ENCODE results near the gene CPN2. TPM values are rescaled to one million over a fixed set of nuclear protein-coding genes. Genes with fewer than 3 reads are reported as not detected.
A peak's percentile ranks its signal among the peaks of the same experiment; 100 is the strongest.

Gene CPN2
- total and polyA plus RNA-seq, 2 of the 13 experiments (the other 11 are each of a cell fraction or from before 2014, with no cell fraction given) = 26.7 to 27.7 TPM

DNA sequence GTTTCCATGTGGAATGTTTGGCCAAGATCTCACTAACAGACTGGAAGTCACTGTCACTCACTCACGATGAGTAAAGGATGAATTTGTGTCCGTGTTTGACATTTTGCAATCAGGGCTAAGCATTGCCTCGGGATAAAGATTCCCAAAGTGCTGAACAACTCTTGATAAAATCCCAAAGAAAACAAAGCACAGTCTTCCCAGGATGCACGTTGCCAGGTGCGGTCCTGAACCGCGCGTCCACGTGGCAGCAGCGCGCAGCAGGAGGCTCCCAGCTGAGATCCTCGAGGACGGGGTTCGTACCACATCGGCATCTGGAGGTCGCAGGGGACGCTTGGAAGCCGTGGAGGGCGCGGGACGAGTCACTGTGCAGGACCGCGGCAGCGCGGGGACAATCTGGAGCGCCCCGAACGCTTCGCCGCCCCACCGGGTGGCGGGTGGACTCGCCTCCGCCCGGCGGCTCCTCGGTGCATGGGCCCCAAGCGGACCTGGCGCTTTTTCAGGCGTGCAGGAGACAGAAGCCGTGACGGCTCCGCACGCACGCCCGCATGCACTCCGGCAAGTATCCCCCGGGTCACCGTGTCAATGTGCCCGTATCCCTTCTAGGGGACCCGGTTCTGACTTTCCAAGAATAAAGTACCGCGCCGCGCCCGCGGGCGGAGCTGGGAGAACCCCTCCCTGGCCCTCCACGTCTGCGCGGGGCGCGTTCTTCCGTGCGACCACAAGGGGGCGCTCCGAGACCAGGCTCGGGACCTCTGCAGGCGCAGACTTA, 17.7 kb downstream of the CPN2 start:
- no TSS peak for BruUV-seq (replicated peaks)
- no peaks in the 10 kb centered on the region for H3K79me2 ChIP-seq (ENCODE audit: insufficient read depth, low read length)
- DNase-seq (ENCODE audit: low spot score) (peak; percentile 77), FAIRE-seq (peak; percentile 63), ATAC-seq (peak; percentile 91)
- intact Hi-C loops (cut with micrococcal nuclease; ENCODE audit: unreplicated experiment) (loop anchor here (1.0 to 5.0 kb wide), 2 partner anchors 71 to 259 kb away; no protein-coding TSS in a partner anchor), in situ Hi-C loops (cut with HindIII; ENCODE audit: extremely low pct_ligation_motif_present, low pct_unique_long_range_greater_than_20kb) (loop anchor here (5.0 kb wide), 2 partner anchors 69 to 264 kb away; no protein-coding TSS in a partner anchor)
- peak overlapping the region; percentile 64 for H3K9ac ChIP-seq (ENCODE audit: insufficient read depth, low read depth, low read length)
- WGBS (ENCODE audit: low lambda C conversion rate) = 0% methylated on average over 18 of the region's 69 CpGs
- H2AFZ ChIP-seq (ENCODE audit: low read length) = peak overlapping the region; percentile 35
- ChIA-PET POLR2A (interaction anchor here (1.2 to 1.4 kb wide), 3 partner anchors 11 to 63 kb away, joined by 3 to 6 read pairs (median 5); partner anchors contain the start of gene CPN2), CTCF (ENCODE audit: low intra/inter-chr PET ratio, low total read pairs) (interaction anchor here (1.2 to 2.8 kb wide), 3 partner anchors 11 to 261 kb away, joined by 5 to 42 read pairs (median 9); no protein-coding TSS in a partner anchor)
- peak overlapping the region; percentile 22 to 61 (median 40); a peak in 5 of 6 replicates for H3K4me3 ChIP-seq (replicated peaks in 1 of 3; ENCODE audit: insufficient read depth in 1 of 3, low read depth in 2 of 3, low read length in 3 of 3)
- H3K4me2 ChIP-seq (ENCODE audit: low read depth, low read length) = peak overlapping the region; percentile 80
- no peaks in the 10 kb centered on the region for H4K20me1 ChIP-seq (ENCODE audit: insufficient read depth, low read length)
- H3K9me3 ChIP-seq (ENCODE audit: low read length) = no peaks in the 10 kb centered on the region
- H3K27me3 ChIP-seq (ENCODE audit: control insufficient read depth in 1 of 2, insufficient read depth in 2 of 2, low read length in 2 of 2) = no peaks in the 10 kb centered on the region
- peaks cover 53% of the 10 kb centered on the region for H3K4me1 ChIP-seq (ENCODE audit: insufficient read depth, low read length)
- no peaks in the 10 kb centered on the region for H3K36me3 ChIP-seq (replicated peaks in 1 of 2; ENCODE audit: control insufficient read depth in 1 of 2, insufficient read depth in 2 of 2, low read length in 2 of 2)
- H3K27ac ChIP-seq (ENCODE audit: extremely low read length, insufficient read depth, low read length) = peak overlapping the region; percentile 87
- TF ChIP-seq GPN1 (CRISPR knock-in tag; IDR thresholded peaks at IDR 0.05; ENCODE audit: borderline replicate concordance) (no peak), TCF7 (IDR thresholded peaks at IDR 0.05; ENCODE audit: low read depth) (no peak; the same call in 1 of the 2 replicates), HIVEP1 (CRISPR knock-in tag; IDR thresholded peaks at IDR 0.05) (peak; percentile 93), RFX5 (IDR thresholded peaks at IDR 0.05; ENCODE audit: low read depth, low read length) (no peak), ZNF510 (CRISPR knock-in tag; IDR thresholded peaks at IDR 0.05; ENCODE audit: low read depth) (peak; percentile 76; the same call in 1 of the 2 replicates), SIN3B (IDR thresholded peaks at IDR 0.05; ENCODE audit: low read length) (no peak), SRSF1 (optimal IDR thresholded peaks at IDR 0.05; ENCODE audit: low read depth, low read length) (no peak), ZNF326 (CRISPR knock-in tag; IDR thresholded peaks at IDR 0.05; ENCODE audit: borderline replicate concordance) (no peak), POLR2A (IDR thresholded peaks at IDR 0.05; ENCODE audit: insufficient read depth in 1 of 2, low read depth in 2 of 2, low read length in 2 of 2) (peak in 1 of 2 experiments; percentile 29; a peak in 1 of 4 replicates), PCBP1 (IDR thresholded peaks at IDR 0.05; ENCODE audit: borderline replicate concordance, low read depth, low read length) (no peak), HMGXB3 (CRISPR knock-in tag; IDR thresholded peaks at IDR 0.05; ENCODE audit: borderline replicate concordance) (no peak; the same call in 1 of the 2 replicates), ZFP41 (CRISPR knock-in tag; IDR thresholded peaks at IDR 0.05; ENCODE audit: borderline replicate concordance) (peak; percentile 98), NFRKB (IDR thresholded peaks at IDR 0.05) (no peak), ZFP36L1 (CRISPR knock-in tag; IDR thresholded peaks at IDR 0.05) (peak; percentile 91), ZNF383 (CRISPR knock-in tag; IDR thresholded peaks at IDR 0.05; ENCODE audit: borderline replicate concordance) (no peak), ZNF883 (CRISPR knock-in tag; IDR thresholded peaks at IDR 0.05; ENCODE audit: not compliant biosample characterization) (peak; percentile 93), IRF2 (CRISPR knock-in tag; IDR thresholded peaks at IDR 0.05) (0 out of 2 replicates have a peak, but pooled peaks have one; percentile 20), DRAP1 (CRISPR knock-in tag; IDR thresholded peaks at IDR 0.05) (no peak), THAP11 (CRISPR knock-in tag; IDR thresholded peaks at IDR 0.05) (peak; percentile 41; the same call in 1 of the 2 replicates), ONECUT2 (CRISPR knock-in tag; IDR thresholded peaks at IDR 0.05) (no peak)
